SK-N-SH treated with all-trans-retinoic acid at 6 μM for 48 hours (cell line): ENCODE results near the gene CAB39L.

ENCODE experiments used
- ATAC-seq: fragments of 200-7000 bp; cut with Tn5 transposase; 3 replicates; pipeline ENCODE4 v1.9.1; 2020; ENCODE audit warnings: mild to moderate bottlenecking, moderate library complexity
- ARNTL ChIP-seq: fragments of 450-650 bp; formaldehyde crosslinking; IDR thresholded peaks from 2 replicates; pipeline ENCODE4 v1.5.0; 2020; ENCODE audit warnings: low read depth, mild to moderate bottlenecking, moderate library complexity, borderline replicate concordance
- BACH2 ChIP-seq: fragments of 250-450 bp; sonication (Bioruptor Pico); IDR thresholded peaks from 2 replicates; pipeline ENCODE4 v1.9.0; 2021; ENCODE audit warnings: mild to moderate bottlenecking, borderline replicate concordance
- CREB5 ChIP-seq: fragments of 250-450 bp; sonication (Bioruptor Pico); IDR thresholded peaks from 2 replicates; pipeline ENCODE4 v1.5.1; 2020; ENCODE audit warnings: low read depth, mild to moderate bottlenecking, moderate library complexity
- CSDC2 ChIP-seq: fragments of 250-450 bp; sonication (Bioruptor Pico); IDR thresholded peaks from 2 replicates; pipeline ENCODE4 v1.5.0; 2020; ENCODE audit warnings: mild to moderate bottlenecking, moderate library complexity
- CSRNP3 ChIP-seq: fragments of 250-450 bp; sonication (Bioruptor Pico); IDR thresholded peaks from 2 replicates; pipeline ENCODE4 v1.5.1; 2021; ENCODE audit warnings: mild to moderate bottlenecking, moderate library complexity
- ESRRG ChIP-seq: fragments of 250-450 bp; sonication (Bioruptor Pico); IDR thresholded peaks from 2 replicates; pipeline ENCODE4 v1.6.1; 2021; ENCODE audit warnings: mild to moderate bottlenecking
- GLIS3 ChIP-seq: fragments of 250-450 bp; sonication (Bioruptor Pico); IDR thresholded peaks from 2 replicates; pipeline ENCODE4 v1.5.0; 2020; ENCODE audit warnings: mild to moderate bottlenecking, moderate library complexity
- ISL1 ChIP-seq: fragments of 250-450 bp; sonication (Bioruptor Pico); IDR thresholded peaks from 2 replicates; pipeline ENCODE4 v2.1.2; 2022; ENCODE audit warnings: mild to moderate bottlenecking, moderate library complexity
- PATZ1 ChIP-seq: fragments of 250-450 bp; sonication (Bioruptor Pico); IDR thresholded peaks from 2 replicates; pipeline ENCODE4 v1.8.0; 2020; ENCODE audit warnings: mild to moderate bottlenecking, moderate library complexity, borderline replicate concordance
- RARB ChIP-seq: fragments of 250-450 bp; sonication (Bioruptor Pico); IDR thresholded peaks from 2 replicates; pipeline ENCODE4 v1.8.0; 2021; ENCODE audit warnings: mild to moderate bottlenecking, moderate library complexity
- SNAI2 ChIP-seq: fragments of 250-450 bp; sonication (Bioruptor Pico); IDR thresholded peaks from 2 replicates; pipeline ENCODE4 v1.5.0; 2020; ENCODE audit warnings: mild to moderate bottlenecking, moderate library complexity
- TCF4 ChIP-seq: fragments of 250-450 bp; sonication (Bioruptor Pico); IDR thresholded peaks from 2 replicates; pipeline ENCODE4 v1.8.0; 2021; ENCODE audit warnings: mild to moderate bottlenecking, moderate library complexity, borderline replicate concordance
- TOX ChIP-seq: fragments of 250-450 bp; sonication (Bioruptor Pico); IDR thresholded peaks from 2 replicates; pipeline ENCODE4 v1.8.0; 2021; ENCODE audit warnings: mild to moderate bottlenecking, moderate library complexity, borderline replicate concordance
- TSHZ2 ChIP-seq: fragments of 250-450 bp; sonication (Bioruptor Pico); IDR thresholded peaks from 2 replicates; pipeline ENCODE4 v1.5.0; 2020; ENCODE audit warnings: mild to moderate bottlenecking, moderate library complexity
- ZC3H10 ChIP-seq: fragments of 250-450 bp; sonication (Bioruptor Pico); IDR thresholded peaks from 2 replicates; pipeline ENCODE4 v1.5.1; 2021; ENCODE audit warnings: mild to moderate bottlenecking, moderate library complexity
- ZFP3 ChIP-seq: fragments of 250-450 bp; sonication (Bioruptor Pico); IDR thresholded peaks from 2 replicates; pipeline ENCODE4 v1.5.0; 2020; ENCODE audit warnings: mild to moderate bottlenecking, moderate library complexity
- ZFP30 ChIP-seq: fragments of 450-650 bp; formaldehyde crosslinking; IDR thresholded peaks from 2 replicates; pipeline ENCODE4 v1.5.0; 2022; ENCODE audit warnings: mild to moderate bottlenecking, moderate library complexity
- ZNF565 ChIP-seq: fragments of 450-650 bp; formaldehyde crosslinking; conservative IDR thresholded peaks from 2 replicates; pipeline ENCODE4 v1.5.0; 2020; ENCODE audit warnings: low read depth, mild to moderate bottlenecking, moderate library complexity
- ZNF70 ChIP-seq: fragments of 450-650 bp; formaldehyde crosslinking; IDR thresholded peaks from 2 replicates; pipeline ENCODE4 v1.5.0; 2020; ENCODE audit warnings: mild to moderate bottlenecking, moderate library complexity
- ZNF8 ChIP-seq: fragments of 450-650 bp; formaldehyde crosslinking; IDR thresholded peaks from 2 replicates; pipeline ENCODE4 v1.5.0; 2020; ENCODE audit warnings: mild to moderate bottlenecking, moderate library complexity

The CAB39L gene

GRCh38 chr13:49437705-49438104, 6.2 kb downstream of the CAB39L start:
- TF ChIP-seq TSHZ2 (CRISPR knock-in tag), result no peak
- TF ChIP-seq RARB (CRISPR knock-in tag), result no peak
- TF ChIP-seq CSDC2 (CRISPR knock-in tag), result no peak
- no peak for TF ChIP-seq ESRRG (CRISPR knock-in tag)
- no peak for TF ChIP-seq ZNF70 (CRISPR knock-in tag)
- no peak for TF ChIP-seq ZFP30 (CRISPR knock-in tag)
- TF ChIP-seq TCF4, result no peak
- no peak for TF ChIP-seq PATZ1 (CRISPR knock-in tag)
- TF ChIP-seq ZC3H10 (CRISPR knock-in tag), result no peak
- TF ChIP-seq TOX, result no peak
- TF ChIP-seq CREB5 (CRISPR knock-in tag), result no peak
- no peak for TF ChIP-seq SNAI2
- no peak for TF ChIP-seq BACH2 (CRISPR knock-in tag)
- TF ChIP-seq ZNF565 (CRISPR knock-in tag), result no peak
- TF ChIP-seq ARNTL (CRISPR knock-in tag), result no peak
- TF ChIP-seq ISL1 (CRISPR knock-in tag), result no peak
- no peak for TF ChIP-seq CSRNP3
- TF ChIP-seq ZFP3 (CRISPR knock-in tag), result no peak
- ATAC-seq, result no peak

GRCh38 chr13:49436890-49437289, 7.0 kb downstream of the CAB39L start:
- ATAC-seq, result peak; percentile 88
- no peak for TF ChIP-seq TCF4
- no peak for TF ChIP-seq ZFP3 (CRISPR knock-in tag)
- TF ChIP-seq ZNF8 (CRISPR knock-in tag), result no peak
- TF ChIP-seq TSHZ2 (CRISPR knock-in tag), result no peak
- TF ChIP-seq PATZ1 (CRISPR knock-in tag), result no peak
- no peak for TF ChIP-seq RARB (CRISPR knock-in tag)
- no peak for TF ChIP-seq ZNF565 (CRISPR knock-in tag)
- TF ChIP-seq GLIS3 (CRISPR knock-in tag), result no peak
- no peak for TF ChIP-seq CREB5 (CRISPR knock-in tag)
- no peak for TF ChIP-seq ISL1 (CRISPR knock-in tag)
- no peak for TF ChIP-seq ZNF70 (CRISPR knock-in tag)
- TF ChIP-seq ESRRG (CRISPR knock-in tag), result no peak
- TF ChIP-seq ZFP30 (CRISPR knock-in tag), result no peak
